GM12801 (cell line): ENCODE data around the gene TUBGCP3.

Experiments
- TF ChIP-seq, protein P1 (sequence below): IDR thresholded peaks from one replicate; pipeline ENCODE4 v1.5.1; 2011; ENCODE audit warnings: control low read depth; ENCODE audit not compliant: insufficient read length; ENCODE audit errors: extremely low read depth

The TUBGCP3 gene

DNA sequence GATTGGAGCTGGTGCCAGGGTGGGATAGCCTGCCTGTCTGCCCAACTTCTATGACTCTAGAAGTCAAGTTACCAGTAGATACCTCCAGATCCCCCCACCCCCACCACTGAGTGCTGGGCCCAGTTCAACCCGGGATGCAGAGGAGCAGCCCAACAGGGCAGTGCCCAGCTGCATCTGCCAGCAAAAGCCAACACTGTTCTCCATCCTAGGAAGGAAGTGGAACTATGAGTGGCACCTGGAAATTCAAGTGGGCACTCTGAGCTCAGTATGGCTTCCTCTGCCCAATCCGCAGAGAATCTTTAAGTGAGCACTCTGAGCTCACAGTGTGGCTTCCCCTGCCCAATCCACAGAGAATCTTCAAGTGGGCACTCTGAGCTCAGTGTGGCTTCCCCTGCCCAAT lies 14.2 kb downstream of the TUBGCP3 start:
- TF ChIP-seq, protein P1, sequence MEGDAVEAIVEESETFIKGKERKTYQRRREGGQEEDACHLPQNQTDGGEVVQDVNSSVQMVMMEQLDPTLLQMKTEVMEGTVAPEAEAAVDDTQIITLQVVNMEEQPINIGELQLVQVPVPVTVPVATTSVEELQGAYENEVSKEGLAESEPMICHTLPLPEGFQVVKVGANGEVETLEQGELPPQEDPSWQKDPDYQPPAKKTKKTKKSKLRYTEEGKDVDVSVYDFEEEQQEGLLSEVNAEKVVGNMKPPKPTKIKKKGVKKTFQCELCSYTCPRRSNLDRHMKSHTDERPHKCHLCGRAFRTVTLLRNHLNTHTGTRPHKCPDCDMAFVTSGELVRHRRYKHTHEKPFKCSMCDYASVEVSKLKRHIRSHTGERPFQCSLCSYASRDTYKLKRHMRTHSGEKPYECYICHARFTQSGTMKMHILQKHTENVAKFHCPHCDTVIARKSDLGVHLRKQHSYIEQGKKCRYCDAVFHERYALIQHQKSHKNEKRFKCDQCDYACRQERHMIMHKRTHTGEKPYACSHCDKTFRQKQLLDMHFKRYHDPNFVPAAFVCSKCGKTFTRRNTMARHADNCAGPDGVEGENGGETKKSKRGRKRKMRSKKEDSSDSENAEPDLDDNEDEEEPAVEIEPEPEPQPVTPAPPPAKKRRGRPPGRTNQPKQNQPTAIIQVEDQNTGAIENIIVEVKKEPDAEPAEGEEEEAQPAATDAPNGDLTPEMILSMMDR, result no peak

DNA sequence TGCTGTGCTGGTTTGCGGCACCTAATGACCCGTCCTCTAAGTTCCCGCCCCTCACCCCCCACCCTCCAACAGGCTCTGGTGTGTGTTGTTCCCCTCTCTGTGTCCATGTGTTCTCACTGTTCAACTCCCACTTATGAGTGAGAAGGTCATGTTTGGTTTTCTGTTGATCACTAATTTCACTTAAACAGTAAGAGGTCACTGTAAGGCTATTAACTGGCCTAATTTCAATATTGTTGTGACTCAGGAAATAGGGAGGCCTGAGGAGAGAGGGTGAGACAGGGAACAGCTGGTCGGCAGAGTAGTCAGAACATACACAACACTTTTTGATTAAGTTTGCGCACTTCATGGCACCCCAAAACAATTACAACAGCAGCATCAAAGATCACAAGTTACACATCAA lies 15.6 kb downstream of the TUBGCP3 start:
- TF ChIP-seq, protein P1, result no peak

DNA sequence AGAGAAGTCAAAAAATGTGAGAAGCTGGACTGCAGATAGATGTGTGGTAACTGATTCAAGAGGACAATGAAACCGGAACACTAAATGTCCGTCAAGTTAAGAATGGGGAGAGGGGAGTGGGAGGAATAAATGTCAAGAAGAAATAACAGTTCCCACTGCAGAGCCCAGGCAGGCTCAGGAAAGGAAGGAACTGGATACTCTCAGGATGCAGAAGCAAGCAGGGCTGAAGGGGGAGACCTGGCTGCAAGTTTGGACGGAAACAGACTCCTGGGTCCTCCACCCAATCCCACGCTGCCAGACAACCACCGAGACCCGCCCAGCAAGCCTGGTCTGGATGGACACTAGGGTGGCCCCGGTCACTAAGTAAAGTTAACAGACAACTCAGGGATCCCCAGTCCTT lies 18.1 kb downstream of the TUBGCP3 start:
- TF ChIP-seq, protein P1, result no peak

DNA sequence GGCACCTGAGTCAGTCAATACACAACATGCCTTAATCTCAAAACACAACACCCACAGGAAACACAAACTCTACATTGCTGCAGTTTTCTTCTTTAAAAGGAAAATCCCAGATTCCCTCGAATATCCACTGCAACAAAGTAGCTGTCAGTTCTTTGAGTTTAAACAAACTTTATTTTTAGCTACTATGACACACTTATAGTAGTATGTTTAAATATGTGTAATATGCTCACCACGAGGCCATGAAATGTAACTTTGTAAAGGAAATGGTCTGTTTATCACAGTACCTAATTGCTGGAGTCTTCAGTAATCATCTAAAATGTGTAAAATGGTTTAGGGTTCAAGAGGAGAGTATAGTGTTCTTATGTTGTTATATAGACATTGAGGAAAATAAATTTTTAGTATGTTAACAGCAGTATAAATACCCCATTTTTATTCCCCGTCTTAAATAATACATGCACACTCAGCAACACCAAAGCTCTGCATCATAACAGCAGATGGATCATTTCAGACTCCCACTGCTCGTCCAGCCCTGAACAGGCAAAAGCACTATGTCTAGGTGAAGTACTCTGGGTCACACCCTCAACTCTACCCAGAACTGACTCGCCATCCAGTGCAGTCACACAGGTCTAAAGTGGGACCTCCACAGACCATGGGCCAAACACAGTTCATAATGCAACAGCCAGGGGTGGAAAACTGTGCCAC lies 20.6 kb downstream of the TUBGCP3 start:
- TF ChIP-seq, protein P1, result no peak

DNA sequence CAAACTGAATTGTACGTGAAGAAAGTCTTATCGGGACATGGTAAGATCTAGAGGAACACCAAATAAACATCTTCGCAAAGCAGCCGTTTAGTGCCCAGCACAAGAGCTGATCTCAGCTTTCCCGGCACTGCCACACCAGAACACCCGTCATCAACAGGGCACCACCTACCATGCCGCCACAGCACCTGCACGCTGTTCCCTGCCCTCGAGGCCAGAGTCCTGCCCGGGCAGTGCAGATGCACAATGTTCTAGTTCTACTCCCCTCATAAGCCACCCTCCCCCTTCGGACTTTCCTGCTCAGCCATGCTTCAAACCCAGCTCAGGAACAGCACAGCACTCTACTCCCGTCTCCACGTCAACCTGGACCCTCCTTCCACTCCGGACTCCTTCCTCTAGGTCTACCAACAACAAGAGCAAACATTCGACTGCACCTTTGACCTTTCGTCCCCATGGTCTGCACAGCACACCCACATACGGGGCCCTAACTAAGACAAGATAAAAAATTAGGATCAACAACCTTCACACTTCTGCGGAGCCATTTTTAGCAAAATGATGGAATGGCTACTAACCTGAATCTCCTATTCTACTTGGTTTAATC lies 25.1 kb downstream of the TUBGCP3 start:
- TF ChIP-seq, protein P1, result no peak

DNA sequence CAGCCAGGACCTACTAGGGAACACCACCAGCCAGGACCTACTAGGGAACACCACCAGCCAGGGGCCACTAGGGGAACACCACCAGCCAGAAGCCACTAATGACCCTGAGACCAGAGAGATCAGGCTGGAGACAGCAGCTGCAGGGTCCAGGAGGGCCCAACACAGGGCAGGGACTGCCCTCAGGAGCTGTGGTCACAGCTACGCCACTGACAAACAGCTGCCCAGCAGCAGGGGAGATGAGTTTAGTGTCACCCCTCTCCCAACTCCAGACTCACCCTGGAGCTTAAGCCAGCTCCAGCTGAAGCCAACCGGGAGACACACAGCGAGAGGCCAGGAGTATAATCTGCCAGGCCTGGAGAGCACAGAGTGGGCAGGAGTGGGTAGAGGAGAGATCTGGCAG lies 25.7 kb downstream of the TUBGCP3 start:
- TF ChIP-seq, protein P1, result no peak

DNA sequence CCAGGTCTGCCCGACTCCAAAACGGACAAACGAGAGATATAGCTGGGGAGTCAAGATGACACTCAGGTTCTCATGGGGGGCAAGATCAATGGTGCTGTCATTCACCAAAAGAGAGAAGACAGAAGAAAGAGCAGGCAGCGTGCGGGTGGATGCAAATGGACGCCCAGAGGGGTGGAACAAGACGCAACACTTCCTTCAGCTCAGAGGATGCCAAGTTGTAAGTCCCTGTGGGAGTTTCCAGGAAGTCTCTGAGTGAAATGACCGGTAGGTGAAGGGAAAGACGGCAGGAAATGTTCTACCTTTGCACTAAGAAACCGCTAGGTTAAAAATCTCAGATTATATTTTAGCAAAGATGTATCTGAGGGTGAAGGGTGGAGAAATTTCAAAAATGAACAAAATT lies 26.5 kb downstream of the TUBGCP3 start:
- TF ChIP-seq, protein P1, result no peak
